Stimulated activated CD4-positive, alpha-beta T cell treated with anti-CD3 and anti-CD28 coated beads, Interleukin-15, amount 100 ng/mL, for 1 hour (primary cell): Measurements from ENCODE around the gene GVQW3.
"Not testable (repeated sequence)": the region's sequence is repeated elsewhere in the genome, so short reads cannot be mapped to it uniquely, and the experiment has no call there.

Experiments
- DNase-seq, 2 donors: peaks; one replicate each; pipeline ENCODE4 v3.0.0-alpha.2; 2020; ENCODE audit warnings: low read depth in 1 of 2, low spot score in 1 of 2

The GVQW3 gene

GRCh38 chr11:76385903-76386302 is 4.8 kb downstream of the GVQW3 start:
- DNase-seq = no peak

- no peak for DNase-seq
Measured at GRCh38 chr11:76388408-76388807, 7.3 kb downstream of the GVQW3 start.

- DNase-seq = no peak
Measured at GRCh38 chr11:76391021-76391420, 9.9 kb downstream of the GVQW3 start.

- no peak for DNase-seq
Measured at GRCh38 chr11:76391811-76392475, 10.8 kb downstream of the GVQW3 start.

GRCh38 chr11:76392870-76393269 is 11.7 kb downstream of the GVQW3 start:
- DNase-seq = no peak

- DNase-seq = no peak
Measured at GRCh38 chr11:76394411-76394810, 13.3 kb downstream of the GVQW3 start.

- DNase-seq = no peak
Measured at GRCh38 chr11:76395296-76395695, 14.2 kb downstream of the GVQW3 start.

GRCh38 chr11:76397383-76397782 is 16.3 kb downstream of the GVQW3 start:
- no peak for DNase-seq

GRCh38 chr11:76400967-76401366 is 19.8 kb downstream of the GVQW3 start:
- no peak for DNase-seq

- not testable (repeated sequence) for DNase-seq
Measured at GRCh38 chr11:76401484-76401883, 20.4 kb downstream of the GVQW3 start.

GRCh38 chr11:76406359-76406758 is 25.2 kb downstream of the GVQW3 start:
- DNase-seq = no peak

- no peak for DNase-seq
Measured at GRCh38 chr11:76408171-76408965, 27.2 kb downstream of the GVQW3 start.

GRCh38 chr11:76410851-76411357 is 29.8 kb downstream of the GVQW3 start:
- no peak for DNase-seq

- DNase-seq = no peak
Measured at GRCh38 chr11:76415073-76415472, 34.0 kb downstream of the GVQW3 start.

GRCh38 chr11:76419896-76420295 is 38.8 kb downstream of the GVQW3 start:
- DNase-seq = no peak

- no peak for DNase-seq
Measured at GRCh38 chr11:76424379-76424778, 43.3 kb downstream of the GVQW3 start.

- DNase-seq = no peak
Measured at GRCh38 chr11:76424891-76425290, 43.8 kb downstream of the GVQW3 start.

- DNase-seq = no peak
Measured at GRCh38 chr11:76426660-76427059, 45.5 kb downstream of the GVQW3 start.

- DNase-seq = no peak
Measured at GRCh38 chr11:76436020-76436419, 54.9 kb downstream of the GVQW3 start.

- no peak for DNase-seq
Measured at GRCh38 chr11:76443268-76443980, 62.3 kb downstream of the GVQW3 start.

GRCh38 chr11:76444065-76444383 is 62.9 kb downstream of the GVQW3 start:
- no peak for DNase-seq
